BJ (cell line): ENCODE measurements around the gene TH. TPM values are rescaled to one million over a fixed set of nuclear protein-coding genes. Genes with fewer than 3 reads are reported as not detected.

Source experiments
- CTCF ChIA-PET: fragments of 350-600 bp; formaldehyde crosslinking; extraction: SDS; loops from one replicate; lab custom pipeline; 2021; ENCODE audit warnings: antibody characterized with exemption, inconsistent platforms; lab: Yijun Ruan, JAX
- POLR2A ChIA-PET: fragments of 300-600 bp; sonication (Branson Sonifier 250); formaldehyde crosslinking; extraction: SDS; loops from one replicate; lab custom pipeline; 2021; ENCODE audit warnings: antibody characterized with exemption; lab: Charles Lee
- DNase-seq: peaks from one replicate; pipeline ENCODE4 v3.0.0-alpha.2; 2011; ENCODE audit warnings: low read depth
- H3K27me3 ChIP-seq: 2 replicates; pipeline ENCODE4 v1.6.0; 2011; ENCODE audit warnings: low read length; ENCODE audit not compliant: control insufficient read depth, insufficient read depth
- H3K36me3 ChIP-seq: 2 replicates; pipeline ENCODE4 v1.5.1; 2011; ENCODE audit warnings: low read length; ENCODE audit not compliant: control insufficient read depth, insufficient read depth
- H3K4me3 ChIP-seq: 2 replicates; pipeline ENCODE4 v1.5.1; 2011; ENCODE audit warnings: low read depth, mild to moderate bottlenecking, control low read depth, low read length
- polyA plus RNA-seq: library from polyadenylated mRNA; depleted of rRNA; stranded (reverse); fragments of >200 nt; gene quantifications from 2 replicates; pipeline ENCODE4 v1.2.3, GENCODE V29; 2011
- TF ChIP-seq, protein P1 (sequence below): IDR thresholded peaks from 2 replicates; pipeline ENCODE4 v1.5.1; 2011; ENCODE audit warnings: low read depth, mild to moderate bottlenecking, control low read depth, inconsistent platforms, low read length, moderate library complexity; ENCODE audit not compliant: insufficient read depth

The TH gene
- polyA plus RNA-seq, 1 experiment, result not detected

DNA sequence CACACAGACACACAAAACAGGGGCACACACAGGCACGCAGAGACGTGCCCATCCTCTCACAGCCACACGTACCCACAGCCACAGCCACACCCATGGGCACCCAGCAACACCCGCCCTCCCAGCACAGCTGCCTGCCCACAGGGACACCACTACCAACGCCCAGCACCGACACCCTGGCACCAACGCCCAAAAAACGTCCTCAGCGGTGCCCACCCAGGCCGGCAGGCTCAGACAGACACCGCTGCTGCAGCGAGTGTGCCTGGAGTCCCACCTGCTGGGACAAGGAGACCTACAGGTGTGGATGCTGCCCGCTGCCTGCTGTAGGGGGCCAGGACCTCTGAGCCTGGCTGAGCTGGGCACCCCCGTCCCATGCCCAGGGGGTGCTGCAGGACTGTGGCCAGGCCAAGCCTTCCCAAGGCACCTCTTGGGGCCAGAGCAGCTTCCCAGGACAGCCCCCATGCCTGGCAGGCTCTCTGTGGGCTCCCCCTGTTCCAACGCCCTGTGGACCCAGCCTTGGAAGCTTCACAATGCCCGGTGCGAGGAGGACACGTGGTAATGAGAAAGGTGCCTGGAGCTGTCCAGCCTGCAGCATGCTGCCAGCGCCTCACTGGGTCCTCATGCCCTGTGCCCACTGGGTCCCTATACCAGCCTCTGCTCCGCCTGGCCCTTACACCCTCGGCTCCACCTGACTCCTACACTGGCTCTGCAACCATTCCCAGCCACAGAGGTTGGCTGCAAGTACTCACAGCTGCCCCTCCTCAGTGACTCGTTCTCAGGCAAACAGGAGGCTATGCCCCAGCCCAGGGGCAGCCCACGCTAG, 45.8 kb upstream of the TH start:
- CTCF ChIA-PET, result interaction anchor here (1.6 kb wide), 1 partner anchor 22 kb away, joined by 4 read pairs; no protein-coding TSS in a partner anchor
- POLR2A ChIA-PET, result no interaction called here

DNA sequence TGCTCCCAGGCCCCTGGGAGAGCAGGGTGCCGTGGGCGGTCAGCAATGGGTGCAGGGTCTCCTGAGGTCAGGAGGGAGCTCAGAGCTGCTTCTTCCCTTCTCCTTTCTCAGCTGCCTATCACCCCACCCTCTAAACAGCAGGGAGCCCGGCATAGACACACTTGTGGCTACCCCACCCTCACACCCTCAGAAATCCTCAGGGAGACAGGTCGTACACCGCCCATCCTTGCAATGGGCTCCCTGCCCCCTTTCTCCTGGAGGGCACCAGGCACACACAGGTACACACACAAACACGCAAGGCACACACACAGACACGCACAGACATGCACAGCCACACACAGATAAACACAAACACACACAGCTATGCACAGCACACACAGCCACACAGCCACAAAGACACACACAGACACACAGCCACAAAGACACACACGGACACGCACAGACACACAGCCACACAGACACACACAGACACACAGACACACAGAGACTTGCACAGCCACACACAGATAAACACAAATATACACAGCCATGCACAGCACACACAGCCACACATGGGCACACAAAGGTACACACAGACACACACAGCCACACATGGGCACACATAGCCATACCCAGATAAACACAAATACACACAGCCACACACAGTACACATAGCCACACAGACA, 44.9 kb upstream of the TH start:
- no peak overlapping the region for H3K4me3 ChIP-seq
- no peaks in the 10 kb centered on the region for H3K36me3 ChIP-seq
- CTCF ChIA-PET, result no interaction called here
- DNase-seq, result no peak
- peaks cover 7% of the 10 kb centered on the region for H3K27me3 ChIP-seq
- POLR2A ChIA-PET, result no interaction called here
- TF ChIP-seq, protein P1, sequence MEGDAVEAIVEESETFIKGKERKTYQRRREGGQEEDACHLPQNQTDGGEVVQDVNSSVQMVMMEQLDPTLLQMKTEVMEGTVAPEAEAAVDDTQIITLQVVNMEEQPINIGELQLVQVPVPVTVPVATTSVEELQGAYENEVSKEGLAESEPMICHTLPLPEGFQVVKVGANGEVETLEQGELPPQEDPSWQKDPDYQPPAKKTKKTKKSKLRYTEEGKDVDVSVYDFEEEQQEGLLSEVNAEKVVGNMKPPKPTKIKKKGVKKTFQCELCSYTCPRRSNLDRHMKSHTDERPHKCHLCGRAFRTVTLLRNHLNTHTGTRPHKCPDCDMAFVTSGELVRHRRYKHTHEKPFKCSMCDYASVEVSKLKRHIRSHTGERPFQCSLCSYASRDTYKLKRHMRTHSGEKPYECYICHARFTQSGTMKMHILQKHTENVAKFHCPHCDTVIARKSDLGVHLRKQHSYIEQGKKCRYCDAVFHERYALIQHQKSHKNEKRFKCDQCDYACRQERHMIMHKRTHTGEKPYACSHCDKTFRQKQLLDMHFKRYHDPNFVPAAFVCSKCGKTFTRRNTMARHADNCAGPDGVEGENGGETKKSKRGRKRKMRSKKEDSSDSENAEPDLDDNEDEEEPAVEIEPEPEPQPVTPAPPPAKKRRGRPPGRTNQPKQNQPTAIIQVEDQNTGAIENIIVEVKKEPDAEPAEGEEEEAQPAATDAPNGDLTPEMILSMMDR, result no peak

More for the DNA sequence above, 45.8 kb upstream of the TH start:
- no peaks in the 10 kb centered on the region for H3K36me3 ChIP-seq
- TF ChIP-seq, protein P1, result no peak
- H3K27me3 ChIP-seq, result peaks cover 7% of the 10 kb centered on the region
- no peak overlapping the region for H3K4me3 ChIP-seq
- DNase-seq, result no peak

DNA sequence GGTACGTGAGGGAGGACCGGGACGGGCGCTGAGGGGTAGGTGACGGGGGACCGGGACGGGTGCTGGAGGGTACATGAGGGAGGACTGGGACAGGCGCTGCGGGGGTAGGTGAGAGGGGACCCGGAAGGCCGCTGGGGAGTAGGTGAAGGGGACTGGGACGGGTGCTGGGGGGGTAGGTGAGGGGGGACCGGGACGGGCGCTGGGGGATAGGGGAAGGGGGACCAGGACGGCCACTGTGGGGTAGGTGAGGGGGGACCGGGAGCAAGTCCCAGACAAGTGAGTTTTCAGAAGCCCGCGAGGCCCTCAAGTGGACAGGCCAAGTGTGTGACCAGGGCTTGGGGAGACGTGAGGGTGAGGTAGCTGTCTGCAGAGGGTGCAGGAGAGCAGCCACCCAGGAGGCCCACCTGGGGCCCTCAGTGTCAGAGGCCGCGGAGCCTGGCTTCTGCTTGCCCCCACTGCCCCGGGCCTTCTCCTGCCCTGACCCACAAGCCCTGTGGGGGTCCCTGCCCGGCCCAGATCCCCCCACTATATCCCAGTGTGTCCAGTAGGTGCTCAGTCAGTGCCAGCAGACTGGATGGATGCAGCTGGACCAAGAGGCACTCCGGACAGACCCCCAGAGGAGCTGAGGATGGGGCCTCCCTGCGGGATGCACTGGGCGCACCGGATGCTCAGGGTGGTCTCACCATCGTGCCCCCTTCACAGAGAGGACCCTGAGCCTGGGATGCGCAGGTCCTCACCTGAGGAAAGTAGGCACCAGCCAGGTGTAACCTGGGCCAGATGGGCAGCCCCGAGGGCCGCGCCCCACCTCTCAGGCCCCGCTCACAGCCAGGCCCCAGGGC, 44.2 kb upstream of the TH start:
- ChIA-PET POLR2A (no interaction called here), CTCF (interaction anchor here (1.5 kb wide), 1 partner anchor 204 kb away, joined by 3 read pairs; no protein-coding TSS in a partner anchor)
- Histone ChIP-seq H3K36me3 (no peaks in the 10 kb centered on the region), H3K27me3 (peaks cover 6% of the 10 kb centered on the region), H3K4me3 (no peak overlapping the region)
- DNase-seq, result no peak
- TF ChIP-seq, protein P1, result no peak

DNA sequence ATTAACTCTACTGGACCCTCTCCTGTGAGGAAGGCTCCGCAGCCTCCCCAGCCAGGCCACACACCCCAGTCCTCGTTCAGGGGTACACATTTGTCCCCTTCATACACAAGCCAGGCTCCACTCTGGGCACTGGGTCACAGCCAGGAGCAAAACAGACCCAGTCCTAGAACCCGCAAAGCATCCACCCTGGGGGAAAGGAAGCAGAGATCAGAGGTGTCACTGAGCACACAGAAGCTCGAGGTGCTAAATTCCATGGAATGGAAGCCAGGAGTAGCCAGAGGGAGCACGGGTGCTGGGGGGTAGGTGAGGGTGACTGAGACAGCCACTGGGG, 43.6 kb upstream of the TH start:
- TF ChIP-seq, protein P1, result no peak
- ChIA-PET POLR2A (no interaction called here), CTCF (interaction anchor here (1.5 kb wide), 1 partner anchor 204 kb away, joined by 3 read pairs; no protein-coding TSS in a partner anchor)
- no peak for DNase-seq
- Histone ChIP-seq H3K36me3 (no peaks in the 10 kb centered on the region), H3K4me3 (no peak overlapping the region), H3K27me3 (peaks cover 6% of the 10 kb centered on the region)
